HFF-Myc (cell line): ENCODE results near the gene NEK6.

Source experiments
- DNase-seq: peaks from one replicate; pipeline ENCODE4 v3.0.0-alpha.2; 2011; ENCODE audit warnings: low read depth; ENCODE audit errors: extremely low read depth
- H3K4me3 ChIP-seq: replicated peaks from 2 replicates; pipeline ENCODE4 v1.5.1; 2011; ENCODE audit warnings: low read depth, mild to moderate bottlenecking, control low read depth, low read length
- TF ChIP-seq, protein P1 (sequence below): IDR thresholded peaks from 2 replicates; pipeline ENCODE4 v1.5.1; 2012; ENCODE audit warnings: mild to moderate bottlenecking, low read depth, low read length, control low read depth; ENCODE audit errors: missing control alignments

The NEK6 gene

DNA sequence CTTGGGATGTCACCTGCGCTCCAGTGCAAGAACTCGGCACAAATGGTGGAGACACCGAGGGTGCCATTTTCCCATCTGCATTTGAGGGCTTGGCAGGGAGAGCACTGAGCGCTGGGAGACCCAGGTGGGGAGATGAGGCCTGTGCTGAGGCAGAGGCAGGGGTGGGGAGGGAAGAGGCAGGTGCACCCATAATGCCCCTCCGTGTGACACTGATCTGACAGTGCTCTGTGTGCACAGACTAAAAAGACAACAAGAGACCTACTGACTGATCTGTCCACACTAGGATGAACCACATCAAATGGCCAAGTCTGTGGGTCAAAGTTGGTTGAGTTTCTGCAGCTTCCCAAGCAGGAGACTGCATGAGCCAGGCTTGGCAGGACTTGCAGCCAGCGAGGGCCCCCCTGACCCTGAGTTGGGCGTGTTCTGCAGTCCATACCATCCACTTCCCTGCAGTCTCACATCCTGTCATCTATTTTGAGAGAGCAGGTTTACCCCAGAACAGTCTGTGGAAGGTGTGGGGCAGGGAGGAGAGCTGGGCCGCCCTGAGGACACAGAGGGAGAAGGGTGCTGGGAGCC is 41.9 kb downstream of the NEK6 start:
- TF ChIP-seq, protein P1, sequence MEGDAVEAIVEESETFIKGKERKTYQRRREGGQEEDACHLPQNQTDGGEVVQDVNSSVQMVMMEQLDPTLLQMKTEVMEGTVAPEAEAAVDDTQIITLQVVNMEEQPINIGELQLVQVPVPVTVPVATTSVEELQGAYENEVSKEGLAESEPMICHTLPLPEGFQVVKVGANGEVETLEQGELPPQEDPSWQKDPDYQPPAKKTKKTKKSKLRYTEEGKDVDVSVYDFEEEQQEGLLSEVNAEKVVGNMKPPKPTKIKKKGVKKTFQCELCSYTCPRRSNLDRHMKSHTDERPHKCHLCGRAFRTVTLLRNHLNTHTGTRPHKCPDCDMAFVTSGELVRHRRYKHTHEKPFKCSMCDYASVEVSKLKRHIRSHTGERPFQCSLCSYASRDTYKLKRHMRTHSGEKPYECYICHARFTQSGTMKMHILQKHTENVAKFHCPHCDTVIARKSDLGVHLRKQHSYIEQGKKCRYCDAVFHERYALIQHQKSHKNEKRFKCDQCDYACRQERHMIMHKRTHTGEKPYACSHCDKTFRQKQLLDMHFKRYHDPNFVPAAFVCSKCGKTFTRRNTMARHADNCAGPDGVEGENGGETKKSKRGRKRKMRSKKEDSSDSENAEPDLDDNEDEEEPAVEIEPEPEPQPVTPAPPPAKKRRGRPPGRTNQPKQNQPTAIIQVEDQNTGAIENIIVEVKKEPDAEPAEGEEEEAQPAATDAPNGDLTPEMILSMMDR, result no peak
- no peak overlapping the region for H3K4me3 ChIP-seq
- DNase-seq, result no peak

DNA sequence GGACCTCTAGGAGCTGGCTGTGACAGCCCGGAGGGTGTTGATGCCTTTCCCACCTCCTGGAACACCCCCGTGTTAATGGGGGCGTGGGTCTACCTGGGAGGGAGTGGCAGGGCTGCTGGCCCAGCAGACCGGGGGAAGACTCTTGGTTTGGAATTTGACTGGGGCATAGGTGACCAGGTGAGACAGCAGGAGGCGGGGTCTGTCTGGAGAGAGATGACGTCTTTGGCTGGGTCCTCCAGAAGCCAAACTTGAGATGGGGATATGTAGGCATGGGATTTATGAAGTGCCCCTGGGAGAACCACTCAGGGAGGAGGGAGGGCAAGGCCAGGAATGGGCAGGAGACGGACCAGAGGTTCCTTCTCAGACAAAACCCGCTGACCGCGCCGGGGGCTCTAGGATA is 42.6 kb downstream of the NEK6 start:
- no peak overlapping the region for H3K4me3 ChIP-seq
- no peak for DNase-seq
- TF ChIP-seq, protein P1, result no peak

DNA sequence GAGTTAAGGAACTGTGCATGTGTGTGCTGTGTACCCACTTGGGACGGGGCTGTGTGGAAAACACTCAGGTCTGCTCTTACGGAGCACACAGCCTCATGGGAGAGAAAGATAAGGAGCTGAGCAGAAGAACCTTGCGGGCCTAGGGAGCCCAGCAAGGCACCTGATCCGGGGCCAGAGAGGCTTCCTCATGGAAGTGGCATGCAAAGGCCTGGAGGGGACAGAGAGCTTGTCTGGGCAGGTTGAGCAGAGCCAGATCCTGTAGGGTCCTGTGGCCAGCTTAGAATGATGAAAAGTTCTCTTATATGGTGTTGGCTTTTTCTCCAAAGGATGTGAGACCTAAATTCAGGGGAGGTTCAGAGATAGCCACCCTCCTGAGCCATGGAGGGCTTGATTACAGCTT is 45.2 kb downstream of the NEK6 start:
- TF ChIP-seq, protein P1, result no peak
- no peak for DNase-seq
- H3K4me3 ChIP-seq, result no peak overlapping the region

DNA sequence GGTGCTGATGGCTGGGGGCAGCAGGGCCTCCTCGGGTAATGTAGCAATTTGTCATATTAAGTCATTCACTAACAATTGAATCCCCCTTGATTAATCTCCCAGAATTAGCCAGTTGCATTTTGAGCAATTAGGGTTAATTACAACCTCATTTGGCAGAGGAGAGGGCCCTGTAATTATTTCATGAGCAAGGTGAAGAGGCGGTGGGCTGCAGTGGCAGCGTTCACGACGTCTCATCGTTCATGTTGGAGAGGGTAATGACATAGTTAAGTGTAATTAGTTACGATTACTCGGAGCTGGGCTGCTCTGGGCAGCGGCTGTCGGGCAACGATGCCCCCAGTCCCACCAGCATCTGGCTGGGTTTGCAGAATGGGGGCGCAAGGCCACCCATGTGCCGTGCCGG is 46.0 kb downstream of the NEK6 start:
- TF ChIP-seq, protein P1, result no peak
- no peak for DNase-seq
- no peak overlapping the region for H3K4me3 ChIP-seq

DNA sequence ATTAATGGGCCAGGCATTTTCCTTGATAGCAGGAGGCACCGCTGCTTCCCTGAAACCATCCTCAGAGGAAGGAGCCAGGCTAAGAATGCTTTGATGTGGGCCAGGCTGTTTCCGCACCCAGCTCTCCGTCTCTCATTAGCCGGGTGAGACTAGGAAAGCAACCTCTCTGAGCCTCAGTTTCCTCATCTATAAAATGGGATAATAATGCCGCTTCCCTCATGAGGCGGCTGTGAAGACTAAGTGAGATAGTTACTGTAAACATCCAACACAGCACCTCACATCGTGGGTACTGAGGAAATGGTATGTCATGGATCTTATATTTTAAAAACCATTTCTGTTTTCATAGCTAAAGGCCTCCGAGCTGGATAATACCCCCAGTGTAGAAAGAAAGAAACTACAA is 46.5 kb downstream of the NEK6 start:
- TF ChIP-seq, protein P1, result no peak

DNA sequence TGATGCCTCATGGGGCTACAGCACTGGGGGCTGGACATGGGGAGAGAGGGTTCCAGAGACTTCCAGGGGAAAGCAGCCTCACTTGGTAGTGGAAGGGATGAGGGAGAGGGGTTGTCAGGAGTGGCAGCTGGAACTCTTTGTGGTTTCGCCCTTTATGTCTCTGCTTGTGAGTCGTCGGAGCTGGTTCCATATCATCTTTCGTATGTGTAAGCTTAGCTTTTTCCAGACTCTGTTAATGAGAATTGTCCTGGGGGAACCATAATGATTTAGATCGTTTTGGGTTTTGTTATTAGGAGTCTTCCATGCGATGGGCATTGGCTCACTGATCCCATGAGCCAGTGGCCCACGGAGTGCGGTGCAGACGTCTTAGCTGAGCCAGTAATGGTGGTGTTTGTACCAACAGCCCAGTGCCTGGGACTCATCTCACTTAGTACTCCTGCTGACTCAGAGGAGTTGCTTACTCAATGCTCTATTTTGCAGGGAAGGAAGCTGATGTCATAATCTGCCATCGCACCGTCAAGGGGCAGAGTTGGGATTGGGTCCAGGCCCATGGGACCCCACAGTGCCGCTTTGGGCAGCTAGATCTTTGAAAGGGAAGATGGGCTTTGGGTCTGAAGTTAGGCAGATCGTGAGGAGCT is 48.5 kb downstream of the NEK6 start:
- no peak overlapping the region for H3K4me3 ChIP-seq
- TF ChIP-seq, protein P1, result no peak
- DNase-seq, result no peak

More for the DNA sequence above, 46.5 kb downstream of the NEK6 start:
- H3K4me3 ChIP-seq, result no peak overlapping the region
- no peak for DNase-seq

DNA sequence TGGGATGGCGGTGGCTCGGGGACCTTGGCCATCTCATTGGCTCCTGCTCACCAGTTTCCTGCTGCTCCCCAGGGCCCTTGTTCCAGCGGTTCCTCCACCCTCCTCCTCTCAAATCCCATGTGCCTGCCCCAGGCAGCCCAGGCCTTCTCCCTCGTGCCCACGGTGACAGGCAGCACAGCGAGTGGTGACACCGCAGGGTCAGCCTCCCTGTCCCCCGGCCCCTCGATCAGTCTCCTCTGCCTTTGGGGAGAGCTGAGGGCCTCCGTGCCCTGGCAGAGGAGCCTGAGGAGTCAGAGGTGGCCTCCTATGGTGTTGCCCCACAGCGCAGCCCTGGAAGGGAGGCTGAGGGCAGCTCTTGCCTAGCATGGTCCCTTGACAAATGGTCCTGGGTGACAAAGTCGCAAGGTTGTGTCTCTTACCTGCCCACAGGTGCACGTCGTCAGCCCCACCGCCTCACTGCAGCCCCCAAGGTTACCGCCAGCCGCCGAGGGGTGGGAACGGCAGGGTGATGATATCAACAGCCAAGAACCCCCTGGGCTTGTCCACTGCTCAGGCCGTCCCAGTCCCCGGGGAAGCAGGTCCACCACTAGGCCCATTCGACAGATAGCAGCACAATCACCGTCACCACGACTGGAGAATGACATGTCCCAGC is 49.8 kb downstream of the NEK6 start:
- DNase-seq, result no peak
- H3K4me3 ChIP-seq, result no peak overlapping the region

More for the DNA sequence above, 49.8 kb downstream of the NEK6 start:
- TF ChIP-seq, protein P1, result no peak
